Urothelium cell line (cell line): ENCODE data around the gene EPHA1.
A peak's percentile ranks its signal among the peaks of the same experiment; 100 is the strongest.
"Not testable (repeated sequence)": the region's sequence is repeated elsewhere in the genome, so short reads cannot be mapped to it uniquely, and the experiment has no call there.

ENCODE experiments used
- DNase-seq: peaks from one replicate; pipeline ENCODE4 v3.0.0; 2011; ENCODE audit warnings: low spot score, mixed read lengths
- FAIRE-seq: peaks from 2 replicates; lab custom pipeline; 2011; peaks lifted over from hg19 to GRCh38; lab: Jason Lieb, UNC

EPHA1 gene

GRCh38 chr7:143431109-143431508 lies 22.5 kb upstream of the EPHA1 start:
- FAIRE-seq (no peak), DNase-seq (no peak)

DNA sequence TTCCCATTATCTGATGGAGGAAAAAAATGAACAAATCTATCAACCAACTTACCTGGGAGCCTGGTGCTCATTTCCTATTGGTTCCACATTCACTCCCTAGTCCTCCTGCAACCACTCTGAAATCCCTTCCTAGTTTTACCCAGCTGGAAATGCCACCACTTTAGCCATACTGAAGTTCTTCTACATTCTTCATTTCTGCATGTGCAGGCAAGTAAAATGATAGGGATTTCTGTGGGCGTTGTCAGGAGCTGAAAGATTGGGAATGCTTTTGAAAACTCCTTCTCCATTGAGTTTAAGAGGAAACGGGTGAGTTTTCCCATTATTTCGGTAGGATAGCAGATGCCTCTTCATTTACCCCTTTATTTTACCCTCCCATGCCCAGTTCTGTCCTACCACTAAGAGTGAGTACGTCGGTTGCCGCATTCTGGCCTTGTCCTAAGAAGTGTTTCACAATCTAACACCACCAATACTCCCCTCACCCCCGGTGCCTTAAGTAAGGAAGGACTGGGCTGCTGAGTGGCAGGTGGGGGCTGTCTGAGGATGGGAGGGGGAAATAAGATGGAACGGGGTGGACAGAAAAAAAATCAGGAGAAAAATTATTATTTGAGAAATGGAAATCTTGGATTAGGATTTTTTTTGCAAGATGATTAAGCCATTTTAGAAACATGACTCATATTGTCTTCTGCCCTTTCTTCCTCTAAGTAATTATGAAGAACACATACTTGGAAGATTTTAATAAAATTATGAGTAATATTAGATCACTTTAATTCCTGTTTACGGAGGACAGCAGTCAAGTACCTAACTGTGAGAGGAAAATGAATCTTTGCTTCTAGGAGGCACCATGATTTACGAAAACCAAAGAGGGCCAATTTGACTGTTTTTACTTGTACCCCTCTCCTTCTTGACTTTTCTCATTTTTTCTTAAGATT lies 21.4 kb upstream of the EPHA1 start:
- FAIRE-seq (no peak), DNase-seq (no peak)

GRCh38 chr7:143426479-143427142 lies 18.0 kb upstream of the EPHA1 start:
- no peak for DNase-seq
- FAIRE-seq: no peak

DNA sequence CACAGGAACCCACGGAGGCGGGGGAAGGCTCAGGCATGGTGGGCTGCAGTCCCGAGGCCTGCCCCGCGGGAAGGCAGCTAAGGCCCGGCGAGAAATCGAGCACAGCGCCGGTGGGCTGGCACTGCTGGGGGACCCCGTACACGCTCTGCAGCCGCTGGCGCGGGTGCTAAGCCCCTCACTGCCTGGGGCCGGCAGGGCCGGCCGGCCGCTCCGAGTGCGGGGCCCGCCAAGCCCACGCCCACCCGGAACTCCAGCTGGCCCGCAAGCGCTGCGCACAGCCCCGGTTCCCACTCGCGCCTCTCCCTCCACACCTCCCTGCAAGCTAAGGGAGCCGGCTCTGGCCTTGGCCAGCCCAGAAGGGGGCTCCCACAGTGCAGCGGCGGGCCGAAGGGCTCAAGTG lies 15.8 kb upstream of the EPHA1 start:
- not testable (repeated sequence) for FAIRE-seq

GRCh38 chr7:143422033-143422432 lies 13.4 kb upstream of the EPHA1 start:
- no peak for DNase-seq
- no peak for FAIRE-seq

More for the DNA sequence above, 15.8 kb upstream of the EPHA1 start:
- not testable (repeated sequence) for DNase-seq

- not testable (repeated sequence) for FAIRE-seq, DNase-seq
Measured at GRCh38 chr7:143420624-143421023, 12.0 kb upstream of the EPHA1 start.

GRCh38 chr7:143419880-143420279 lies 11.2 kb upstream of the EPHA1 start:
- DNase-seq (no peak), FAIRE-seq (no peak)

DNA sequence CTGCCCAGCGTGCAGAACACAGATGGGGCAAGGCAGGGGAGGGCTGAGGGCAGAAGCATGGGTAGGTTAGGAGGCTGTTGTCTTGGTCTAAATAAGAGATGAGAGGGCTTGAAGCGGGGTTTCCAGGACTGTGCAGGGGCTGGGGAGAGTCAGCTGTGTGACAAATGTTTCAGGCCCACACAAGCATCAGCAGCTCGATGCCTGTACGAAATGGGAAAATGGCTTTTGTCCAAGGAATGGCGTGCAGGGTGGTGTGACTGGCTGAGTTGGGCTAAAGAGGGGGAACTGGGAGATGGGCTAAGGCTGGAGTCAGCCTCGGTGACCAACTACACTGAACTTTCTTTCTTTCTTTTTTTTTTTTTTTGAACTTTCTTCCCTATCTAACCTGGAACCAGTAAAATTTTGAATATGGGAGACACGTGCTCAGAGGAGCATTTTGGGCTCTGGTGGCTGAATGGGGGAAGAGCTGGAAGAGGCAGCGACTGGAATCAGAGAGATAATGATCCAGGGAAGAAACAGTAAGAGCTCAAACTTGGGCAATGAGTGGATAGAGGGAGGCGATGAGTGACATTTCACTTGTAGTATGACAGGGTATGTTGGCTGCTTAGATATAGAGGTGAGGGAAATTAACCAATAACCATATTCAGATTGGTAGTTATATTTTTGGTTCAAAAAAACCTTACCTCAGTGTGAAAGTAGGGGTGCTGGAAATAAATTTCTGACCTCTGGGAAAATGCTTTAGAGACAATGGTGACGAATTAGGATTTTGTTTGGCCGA lies 10.2 kb upstream of the EPHA1 start:
- no peak for DNase-seq

DNA sequence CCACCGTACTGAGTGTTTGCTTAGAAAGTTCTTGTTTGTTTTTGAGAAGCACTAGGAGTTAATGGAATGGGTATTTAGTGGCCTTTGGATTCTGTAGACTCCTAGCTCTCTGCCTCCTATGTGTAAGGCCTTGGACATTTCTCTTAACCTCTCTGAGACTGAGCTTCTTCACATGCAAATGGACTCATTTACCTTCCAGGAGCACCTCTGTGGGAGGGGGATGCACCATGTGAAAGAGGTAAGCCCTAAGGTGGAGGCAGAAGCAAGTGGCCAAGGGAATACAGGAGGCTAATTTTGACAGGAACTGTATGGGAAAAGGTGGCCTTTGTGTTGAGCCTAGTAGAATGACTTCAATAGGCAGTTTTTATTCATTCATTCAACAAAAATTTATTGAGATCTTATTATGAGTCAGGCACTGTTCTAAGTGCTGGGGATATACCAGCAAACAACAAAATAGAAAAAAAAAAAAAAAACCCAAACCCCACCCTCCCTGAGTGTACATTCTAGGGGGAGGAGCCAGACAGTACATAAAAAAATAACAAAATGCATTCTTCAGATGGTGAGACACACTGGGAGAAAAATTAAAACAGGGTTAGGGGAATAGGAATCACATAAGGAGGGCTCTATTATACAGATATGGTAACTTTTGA lies 9.2 kb upstream of the EPHA1 start:
- no peak for DNase-seq
- no peak for FAIRE-seq

More for the DNA sequence above, 10.2 kb upstream of the EPHA1 start:
- FAIRE-seq: no peak

DNA sequence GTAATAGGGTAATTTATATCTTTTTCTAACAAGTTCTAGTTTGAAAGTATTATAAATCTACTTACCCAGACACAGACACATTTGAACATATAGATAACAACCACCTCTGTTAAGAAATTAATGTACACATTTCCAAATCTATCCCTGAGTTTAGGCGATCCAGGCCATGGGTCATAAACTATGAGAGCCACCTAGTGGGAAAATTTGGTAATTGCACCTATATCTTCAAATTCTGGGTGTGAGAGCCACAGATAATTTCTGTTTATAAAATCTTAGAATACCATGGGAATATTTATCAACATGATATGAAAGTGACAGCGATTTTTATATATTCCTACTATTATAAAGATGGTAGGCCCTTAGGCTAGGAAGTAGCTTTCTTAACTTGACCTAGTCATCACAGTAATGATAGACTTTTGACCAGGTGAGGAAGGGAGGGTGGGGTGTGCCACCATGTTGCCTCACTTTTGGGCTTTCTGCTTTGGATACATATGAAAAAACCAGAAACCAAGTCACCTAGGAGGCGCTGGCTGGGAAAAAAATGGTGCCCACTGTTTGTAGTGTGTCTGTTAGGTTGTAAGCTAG lies 8.0 kb upstream of the EPHA1 start:
- no peak for FAIRE-seq
- peak; percentile 49 for DNase-seq

DNA sequence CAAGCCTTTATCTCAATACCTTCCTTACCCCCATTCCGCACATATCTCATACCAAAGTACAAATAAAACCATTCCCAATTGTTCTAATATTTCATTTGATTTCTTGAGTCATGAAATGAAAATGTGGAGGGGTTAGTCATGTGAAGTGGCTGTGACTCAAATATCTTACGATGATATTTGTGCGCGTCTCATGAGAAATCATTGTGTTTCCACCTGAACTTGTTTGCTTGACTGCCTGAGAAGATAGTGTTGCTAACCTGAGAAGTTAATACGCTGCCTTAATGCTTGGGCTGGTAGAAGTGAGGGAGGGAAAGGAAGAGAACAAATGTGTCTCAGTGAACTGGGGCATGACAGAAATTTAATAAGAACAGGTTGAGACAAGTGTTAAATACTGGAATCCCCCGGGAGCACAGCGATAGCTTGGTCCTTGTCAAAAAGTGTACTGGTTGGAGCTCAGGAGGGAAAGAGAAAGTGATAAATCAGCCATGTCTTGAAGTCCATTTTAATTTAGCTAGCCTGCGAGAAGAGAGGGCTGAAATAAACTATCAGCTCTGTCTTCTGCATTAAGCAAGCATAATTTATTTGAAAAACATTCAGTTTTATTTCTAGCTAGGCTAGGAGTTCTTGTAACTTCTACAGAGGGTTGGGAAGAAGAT lies 7.2 kb upstream of the EPHA1 start:
- DNase-seq (peak; percentile 14), FAIRE-seq (no peak)

GRCh38 chr7:143415209-143415608 lies 6.6 kb upstream of the EPHA1 start:
- DNase-seq, FAIRE-seq: not testable (repeated sequence)

DNA sequence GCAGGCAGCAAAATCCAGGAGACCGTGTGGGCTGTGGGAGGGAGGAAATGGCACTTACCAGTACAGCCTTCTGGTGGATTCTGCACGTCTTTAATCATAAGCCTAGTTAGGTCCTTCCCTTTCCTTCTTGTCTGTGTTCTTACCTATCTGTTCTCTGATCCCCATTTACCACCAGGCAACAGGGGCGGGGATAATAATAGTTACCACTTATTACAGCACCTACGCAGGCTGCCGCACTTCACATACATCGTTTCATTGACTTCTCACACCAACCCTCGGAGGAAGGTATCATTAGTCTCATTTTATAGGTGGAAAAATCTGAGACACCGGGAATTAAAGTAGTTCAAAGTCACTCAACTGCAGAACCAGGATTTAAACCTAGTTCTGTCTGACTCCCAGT lies 4.5 kb upstream of the EPHA1 start:
- no peak for FAIRE-seq
- no peak for DNase-seq

- no peak for FAIRE-seq
- DNase-seq: no peak
Measured at GRCh38 chr7:143411976-143412708, 3.5 kb upstream of the EPHA1 start.

- DNase-seq: no peak
Measured at GRCh38 chr7:143410521-143411004, 1.9 kb upstream of the EPHA1 start.

GRCh38 chr7:143408252-143408685 lies 387 bp downstream of the EPHA1 start:
- DNase-seq (no peak), FAIRE-seq (no peak)

More at GRCh38 chr7:143410521-143411004, 1.9 kb upstream of the EPHA1 start:
- FAIRE-seq: no peak

DNA sequence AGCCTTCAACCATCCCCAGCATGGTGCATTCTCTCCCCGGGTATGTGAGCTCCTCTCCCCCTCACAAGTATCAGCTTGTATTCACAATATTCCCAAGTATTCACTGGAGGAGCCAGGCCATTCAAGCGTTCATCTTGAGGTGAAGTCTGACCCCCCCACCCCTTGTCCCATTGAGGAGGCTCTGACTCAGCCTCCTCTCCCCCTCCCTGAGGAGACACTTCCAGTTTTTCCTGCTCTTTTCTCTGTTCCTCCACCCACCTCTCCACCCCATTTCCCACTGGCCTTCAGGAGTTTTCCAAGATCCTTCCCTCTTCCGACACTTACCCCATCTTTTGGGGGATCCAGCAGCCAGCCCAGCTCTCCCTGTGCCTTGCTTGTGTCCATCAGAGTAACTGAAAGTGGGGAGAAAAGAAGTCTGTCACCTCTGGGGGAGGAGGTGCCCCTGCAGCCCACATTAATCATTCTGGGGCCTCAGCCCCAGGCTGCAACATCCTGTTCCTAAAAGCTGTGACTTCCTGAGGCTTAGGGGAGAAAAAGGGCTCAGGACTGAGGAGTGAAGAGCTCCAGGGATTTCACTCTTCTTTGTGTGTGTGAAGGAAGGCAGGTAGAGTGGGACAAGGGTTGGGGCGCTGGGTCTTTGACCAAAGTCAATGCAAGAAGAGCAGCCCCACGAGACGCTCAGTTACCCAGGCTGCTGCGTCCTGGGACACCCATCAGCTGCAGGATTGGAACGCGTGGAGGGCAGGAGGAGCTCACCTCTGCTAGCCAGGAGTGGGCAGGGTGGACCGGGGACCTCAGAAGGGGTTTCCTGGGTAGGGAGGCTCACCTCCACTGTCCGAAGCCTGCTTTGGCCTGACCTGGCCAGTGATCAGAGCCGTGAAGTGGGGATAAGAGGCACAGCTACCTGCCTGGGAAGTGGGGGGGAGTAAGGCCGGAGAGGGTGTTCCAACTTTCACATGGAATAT lies 1.1 kb downstream of the EPHA1 start:
- no peak for DNase-seq
- no peak for FAIRE-seq

GRCh38 chr7:143406002-143406357 lies 2.7 kb downstream of the EPHA1 start:
- DNase-seq (no peak), FAIRE-seq (no peak)
